ENCODE results near the gene OVCA2.

GRCh38 chr17:2068031-2068518 is 26.3 kb downstream of the OVCA2 start:
- no peak for TF ChIP-seq CTCF (conservative IDR thresholded peaks at IDR 0.05; ENCODE audit: low read length)
- TF ChIP-seq EZH2phosphoT487 (IDR thresholded peaks at IDR 0.05; ENCODE audit: borderline replicate concordance): no peak
